T-cell (primary cell): Measurements from ENCODE around the gene BLOC1S2. TPM values are rescaled to one million over a fixed set of nuclear protein-coding genes. Genes with fewer than 3 reads are reported as not detected.
A peak's percentile ranks its signal among the peaks of the same experiment; 100 is the strongest.

Experiments used
- ATAC-seq, 4 experiments: fragments of 200-7000 bp in 3 of 4; fragments of 150-1000 bp in 1 of 4; cut with Tn5 transposase; replicated peaks in 1 of 4; 1 replicate in 3 of 4; 2 replicates in 1 of 4; pipeline ENCODE4 v1.10.0; 2021; ENCODE audit warnings: moderate library complexity in 3 of 4, mild to moderate bottlenecking in 2 of 4, moderate number of reproducible peaks in 1 of 4
- CTCF ChIA-PET, 2 donors: fragments of 300-600 bp; sonication (Branson Sonifier 250); formaldehyde crosslinking; loops; one replicate each; lab custom pipeline; 2022; ENCODE audit warnings: antibody characterized with exemption in 2 of 2; lab: Charles Lee
- POLR2A ChIA-PET, 2 donors: fragments of 300-600 bp; sonication (Branson Sonifier 250); formaldehyde crosslinking; loops; one replicate each; lab custom pipeline; 2022; ENCODE audit warnings: antibody characterized with exemption in 2 of 2; lab: Charles Lee
- DNase-seq, 35 experiments: peaks; one replicate each; pipeline versions ENCODE4 v3.0.0 to v3.0.0-alpha.2; 2013 to 2023
- H3K27ac ChIP-seq: one replicate; pipeline ENCODE4 v1.5.1; 2013; ENCODE audit warnings: low read length
- H3K27me3 ChIP-seq, 2 experiments: replicated peaks in 1 of 2; 1 replicate in 1 of 2; 2 replicates in 1 of 2; pipeline versions ENCODE4 v1.6.1 to v1.7.0; 2013; ENCODE audit warnings: low read length in 1 of 2, mixed read lengths in 1 of 2; ENCODE audit not compliant: control insufficient read depth in 2 of 2, insufficient read depth in 2 of 2; ENCODE audit errors: extremely low read depth in 1 of 2
- H3K36me3 ChIP-seq, 2 donors: 1 replicate in 1 of 2; 2 replicates in 1 of 2; pipeline versions ENCODE4 v1.6.1 to v1.7.0; 2013; ENCODE audit warnings: low read length in 1 of 2; ENCODE audit not compliant: control insufficient read depth in 2 of 2, insufficient read depth in 1 of 2; ENCODE audit errors: extremely low read depth in 1 of 2
- H3K4me1 ChIP-seq, 2 experiments: 1 replicate in 1 of 2; 2 replicates in 1 of 2; pipeline versions ENCODE4 v1.6.1 to v1.7.0; 2013; ENCODE audit warnings: low read length in 2 of 2, mixed read lengths in 1 of 2; ENCODE audit not compliant: insufficient read depth in 2 of 2, control insufficient read depth in 1 of 2; ENCODE audit errors: extremely low read depth in 1 of 2
- H3K4me3 ChIP-seq, 2 donors: 1 replicate in 1 of 2; 2 replicates in 1 of 2; pipeline versions ENCODE4 v1.5.1 to v1.7.0; 2013; ENCODE audit warnings: mild to moderate bottlenecking in 2 of 2, low read length in 1 of 2, moderate library complexity in 1 of 2; ENCODE audit not compliant: control insufficient read depth in 1 of 2; ENCODE audit errors: extremely low read depth in 1 of 2
- H3K9me3 ChIP-seq: 2 replicates; pipeline ENCODE4 v1.7.0; 2013
- H3K27ac Mint-ChIP-seq, 2 donors: one replicate each; pipeline ENCODE4 v1.8.0; 2020 to 2021; ENCODE audit warnings: mild to moderate bottlenecking in 2 of 2, mixed read lengths in 2 of 2
- H3K27me3 Mint-ChIP-seq, 2 donors: one replicate each; pipeline ENCODE4 v1.8.0; 2021 to 2022; ENCODE audit warnings: mixed read lengths in 2 of 2
- H3K36me3 Mint-ChIP-seq: one replicate; pipeline ENCODE4 v1.8.0; 2021; ENCODE audit warnings: mixed read lengths
- H3K4me1 Mint-ChIP-seq, 3 donors: one replicate each; pipeline ENCODE4 v1.8.0; 2020 to 2022; ENCODE audit warnings: mixed read lengths in 3 of 3, mild to moderate bottlenecking in 1 of 3
- H3K4me3 Mint-ChIP-seq, 3 donors: one replicate each; pipeline ENCODE4 v1.8.0; 2020 to 2022; ENCODE audit warnings: mild to moderate bottlenecking in 3 of 3, mixed read lengths in 3 of 3, moderate library complexity in 3 of 3
- H3K9me3 Mint-ChIP-seq, 3 donors: one replicate each; pipeline ENCODE4 v1.8.0; 2020 to 2022; ENCODE audit warnings: mixed read lengths in 3 of 3
- WGBS: methylation state at CpG from one replicate; pipeline ENCODE4 v1.1.5; 2013; ENCODE audit warnings: missing lambda C conversion rate; ENCODE audit not compliant: insufficient coverage; 5-methylcytosine and 5-hydroxymethylcytosine counted together
- total RNA-seq, 35 experiments: library from RNA in 6 of 35; stranded (reverse) in 6 of 35; fragments of 120-200 nt in 1 of 35; gene quantifications; one replicate each; pipeline versions ENCODE4 v1.2.1 to v1.2.4 and lab custom pipeline; 2013 to 2026

The BLOC1S2 gene
- total RNA-seq, 5 donors from 2014 or later (not counting 1 experiment from before 2014, with no cell fraction given): 30.2 to 44.1 (median 38.0) TPM

DNA sequence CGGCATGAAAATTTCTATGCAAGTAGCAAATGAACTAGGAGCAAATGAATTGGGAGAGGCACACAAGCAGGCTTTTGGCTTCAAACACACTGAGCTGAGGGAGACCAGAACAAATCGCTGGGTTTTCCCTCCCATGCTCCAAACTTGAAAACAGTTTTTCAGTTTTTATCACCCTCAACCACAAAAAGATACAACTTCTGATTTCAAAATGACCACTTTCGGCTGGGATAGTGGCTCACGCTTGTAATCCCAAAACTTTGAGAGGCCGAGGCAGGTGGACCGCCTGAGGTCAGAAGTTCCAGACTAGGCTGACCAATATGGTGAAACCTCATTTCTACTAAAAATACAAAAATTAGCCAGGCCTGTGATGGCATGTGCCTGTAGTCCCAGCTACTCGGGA, 48.1 kb downstream of the BLOC1S2 start:
- Histone ChIP-seq H3K36me3 (peaks cover 11 to 83% of the 10 kb centered on the region in 2 donors), H3K9me3 (no peaks in the 10 kb centered on the region), H3K4me3 (no peak overlapping the region), H3K27ac (no peak overlapping the region), H3K27me3 (no peaks in the 10 kb centered on the region), H3K4me1 (no peaks in the 10 kb centered on the region)
- DNase-seq (no peak), ATAC-seq (no peak)
- Mint-ChIP-seq H3K27ac (no peak overlapping the region), H3K4me1 (peaks cover 0 to 3% (median 2%) of the 10 kb centered on the region in 3 donors), H3K4me3 (no peak overlapping the region), H3K9me3 (no peaks in the 10 kb centered on the region), H3K27me3 (no peaks in the 10 kb centered on the region), H3K36me3 (peaks cover 58% of the 10 kb centered on the region)
- POLR2A ChIA-PET: interaction anchor here in 1 of 2 donors (0.5 kb wide), 1 partner anchor 20 kb away, joined by 5 read pairs; no protein-coding TSS in a partner anchor
- CTCF ChIA-PET: no interaction called here
- WGBS: 80% methylated on average over 3 of the region's 7 CpGs

DNA sequence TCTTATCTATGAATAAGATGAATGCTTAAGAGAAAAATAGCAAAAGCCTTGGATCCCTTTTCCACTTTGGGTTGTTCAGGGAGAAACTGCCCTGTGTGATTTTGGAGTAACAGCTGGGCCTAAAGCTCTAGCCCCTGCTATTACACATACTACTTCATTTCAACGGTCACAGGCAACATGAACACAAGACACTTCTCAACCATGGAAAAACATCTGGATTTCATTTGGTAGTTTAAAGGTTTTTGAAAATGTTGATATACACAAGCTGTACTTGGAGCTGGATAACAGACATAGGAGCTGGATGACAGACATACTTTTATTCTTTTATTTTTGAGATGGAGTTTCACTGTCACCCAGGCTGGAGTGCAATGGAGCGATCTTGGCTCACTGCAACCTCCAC, 54.4 kb downstream of the BLOC1S2 start:
- Mint-ChIP-seq H3K27me3 (no peaks in the 10 kb centered on the region), H3K4me1 (peaks cover 28 to 31% (median 28%) of the 10 kb centered on the region in 3 donors), H3K9me3 (peaks cover 0 to 8% (median 0%) of the 10 kb centered on the region in 3 donors), H3K4me3 (no peak overlapping the region), H3K36me3 (peaks cover 29% of the 10 kb centered on the region), H3K27ac (no peak overlapping the region)
- 100% methylated on average over 1 of the region's 2 CpGs for WGBS
- Histone ChIP-seq H3K27me3 (no peaks in the 10 kb centered on the region), H3K4me1 (peaks cover 7 to 23% of the 10 kb centered on the region in 2 experiments), H3K4me3 (no peak overlapping the region), H3K9me3 (no peaks in the 10 kb centered on the region), H3K27ac (no peak overlapping the region), H3K36me3 (peaks cover 2 to 49% of the 10 kb centered on the region in 2 donors)
- ChIA-PET CTCF (interaction anchor here in 1 of 2 donors (1.3 kb wide), 1 partner anchor 36 kb away, joined by 4 read pairs; no protein-coding TSS in a partner anchor), POLR2A (interaction anchor here in 1 of 2 donors (0.5 kb wide), 1 partner anchor 41 kb away, joined by 4 read pairs; no protein-coding TSS in a partner anchor)
- ATAC-seq (no peak), DNase-seq (no peak)

DNA sequence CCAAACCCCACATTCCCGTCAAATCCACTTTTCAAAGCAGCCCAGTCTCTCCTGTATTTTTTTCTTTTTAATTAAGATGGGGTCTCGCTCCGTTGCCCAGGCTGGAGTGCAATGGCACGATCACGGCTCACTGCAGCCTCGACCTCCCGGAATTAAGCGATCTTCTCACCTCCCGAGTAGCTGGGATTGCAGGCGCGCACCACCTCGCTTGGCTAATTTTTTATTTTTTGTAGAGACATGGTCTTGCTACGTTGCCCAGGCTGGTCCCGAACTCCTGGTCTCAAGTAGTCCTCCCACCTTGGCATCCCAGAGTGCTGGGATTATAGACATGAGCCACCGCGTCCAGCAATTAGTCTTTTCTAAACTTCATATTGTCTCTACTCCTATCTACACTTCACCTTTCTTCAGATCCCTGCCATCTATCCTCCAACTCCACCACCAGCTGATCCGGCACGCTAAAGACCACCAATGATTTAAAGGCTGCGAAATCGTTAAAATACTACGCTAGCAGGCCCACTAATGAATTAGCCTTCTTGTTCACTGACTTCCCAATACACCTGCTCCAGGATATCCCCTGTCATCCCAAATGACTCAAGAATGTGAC, 56.6 kb downstream of the BLOC1S2 start:
- no peak for ATAC-seq
- peaks cover 20% of the 10 kb centered on the region for H3K36me3 Mint-ChIP-seq
- ChIA-PET POLR2A (no interaction called here), CTCF (no interaction called here)
- H3K27me3 ChIP-seq: no peaks in the 10 kb centered on the region
- no peak for DNase-seq
- peak overlapping the region; percentile 95 to 96 for H3K4me3 ChIP-seq
- peak overlapping the region; percentile 85 to 89 (median 87) for H3K4me3 Mint-ChIP-seq
- peak overlapping the region; percentile 85 for H3K27ac ChIP-seq
- H3K27ac Mint-ChIP-seq: peak overlapping the region; percentile 86 to 93
- H3K36me3 ChIP-seq: peaks cover 2 to 40% of the 10 kb centered on the region in 2 donors
- WGBS: 73% methylated on average over 18 of the region's 21 CpGs
- peaks cover 36 to 40% (median 36%) of the 10 kb centered on the region in 3 donors for H3K4me1 Mint-ChIP-seq
- H3K9me3 ChIP-seq: no peaks in the 10 kb centered on the region
- peaks cover 9 to 23% of the 10 kb centered on the region in 2 experiments for H3K4me1 ChIP-seq
- H3K27me3 Mint-ChIP-seq: no peaks in the 10 kb centered on the region
- H3K9me3 Mint-ChIP-seq: peaks cover 0 to 8% (median 0%) of the 10 kb centered on the region in 3 donors

DNA sequence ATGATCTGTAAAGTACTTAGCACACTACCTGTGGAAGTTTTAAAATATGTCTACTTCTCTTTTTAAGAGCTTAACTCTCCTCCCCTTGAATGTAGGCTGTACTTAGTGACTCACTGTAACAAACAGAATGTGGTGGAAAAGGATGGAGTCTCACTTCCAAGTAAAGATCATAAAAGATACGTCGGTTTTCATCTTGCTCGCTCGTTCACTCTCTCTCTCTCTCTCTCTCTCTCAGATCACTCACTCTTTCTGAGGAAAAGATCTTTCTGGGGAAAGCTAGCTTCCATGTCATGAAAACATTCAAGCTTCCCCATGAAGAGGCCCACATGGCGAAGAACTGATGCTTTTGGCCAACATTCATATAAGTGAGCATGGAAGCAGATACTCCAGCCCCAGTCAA, 62.6 kb downstream of the BLOC1S2 start:
- CTCF ChIA-PET: interaction anchor here in 1 of 2 donors (0.6 kb wide), 1 partner anchor 639 kb away, joined by 3 read pairs; no protein-coding TSS in a partner anchor
- peaks cover 0 to 56% of the 10 kb centered on the region in 2 donors for H3K36me3 ChIP-seq
- H3K9me3 Mint-ChIP-seq: no peaks in the 10 kb centered on the region
- DNase-seq: no peak
- H3K9me3 ChIP-seq: no peaks in the 10 kb centered on the region
- peaks cover 8 to 11% of the 10 kb centered on the region in 2 experiments for H3K4me1 ChIP-seq
- ATAC-seq: no peak
- no peaks in the 10 kb centered on the region for H3K27me3 ChIP-seq
- H3K27me3 Mint-ChIP-seq: no peaks in the 10 kb centered on the region
- H3K27ac ChIP-seq: no peak overlapping the region
- no peak overlapping the region for H3K27ac Mint-ChIP-seq
- H3K4me1 Mint-ChIP-seq: peaks cover 24 to 26% (median 24%) of the 10 kb centered on the region in 3 donors
- POLR2A ChIA-PET: no interaction called here
- no peak overlapping the region for H3K4me3 ChIP-seq
- no peak overlapping the region for H3K4me3 Mint-ChIP-seq
- no CpG with 5 or more reads among the region's 5 CpGs for WGBS
- H3K36me3 Mint-ChIP-seq: peaks cover 47% of the 10 kb centered on the region

Other genes with a start within 250 kb of the BLOC1S2 start
- gene CPN1, start 204.8 kb downstream of the BLOC1S2 start, total RNA-seq: not detected
- 10 to 100 TPM in 2 of 5 donors, 1 to 10 TPM in 3; 4.1 to 11.6 (median 8.9) TPM for gene ERLIN1, start 100.7 kb downstream of the BLOC1S2 start, total RNA-seq
- 10 to 100 TPM; 16.5 to 18.7 (median 17.2) TPM for gene CHUK, start 57.1 kb downstream of the BLOC1S2 start, total RNA-seq
- gene CWF19L1, start 19.0 kb downstream of the BLOC1S2 start, total RNA-seq: 10 to 100 TPM; 37.2 to 43.9 (median 39.2) TPM
- gene PKD2L1, start 43.5 kb upstream of the BLOC1S2 start, total RNA-seq: not detected
- gene SCD, start 60.6 kb upstream of the BLOC1S2 start, total RNA-seq: 1 to 10 TPM; 2.1 to 5.7 (median 4.7) TPM
- gene WNT8B, start 176.3 kb upstream of the BLOC1S2 start, total RNA-seq: under 1 TPM in 2 of 5 donors, not detected in 3; 0.20 to 0.23 TPM
- 10 to 100 TPM; 47.6 to 80.6 (median 50.2) TPM for gene SEC31B, start 233.2 kb upstream of the BLOC1S2 start, total RNA-seq
- 100 to 1,000 TPM; 138 to 175 (median 166) TPM for gene NDUFB8, start 243.2 kb upstream of the BLOC1S2 start, total RNA-seq
- 10 to 100 TPM; 40.9 to 53.4 (median 51.9) TPM for gene HIF1AN, start 249.3 kb upstream of the BLOC1S2 start, total RNA-seq